Activated CD4-positive, alpha-beta T cell treated with anti-CD3 and anti-CD28 coated beads, Interleukin-2, amount 50 U/mL, for 24 hours (primary cell): Measurements from ENCODE around the gene SLC4A9.

ENCODE experiments used
- DNase-seq, 2 donors: peaks; one replicate each; pipeline ENCODE4 v3.0.0-alpha.2; 2020; ENCODE audit warnings: low read depth in 1 of 2, low spot score in 1 of 2

Gene SLC4A9

GRCh38 chr5:140360101-140360500 is at the start of gene SLC4A9:
TSS of gene SLC4A9 (plus strand) at chr5:140360194. CDS start at chr5:140360237, 43 bp downstream.
- DNase-seq = no peak

- DNase-seq = no peak
Observed at GRCh38 chr5:140310434-140310833, 49.6 kb upstream of the SLC4A9 start.

- DNase-seq = no peak
Observed at GRCh38 chr5:140311011-140311467, 49.0 kb upstream of the SLC4A9 start.

- DNase-seq = no peak
Observed at GRCh38 chr5:140312067-140312790, 47.8 kb upstream of the SLC4A9 start.

GRCh38 chr5:140312791-140313189 is 47.2 kb upstream of the SLC4A9 start:
- DNase-seq = no peak

GRCh38 chr5:140317859-140318258 is 42.1 kb upstream of the SLC4A9 start:
- DNase-seq = no peak

- DNase-seq = no peak
Observed at GRCh38 chr5:140318792-140319191, 41.2 kb upstream of the SLC4A9 start.

GRCh38 chr5:140319833-140320232 is 40.2 kb upstream of the SLC4A9 start:
- DNase-seq = no peak

GRCh38 chr5:140321796-140322195 is 38.2 kb upstream of the SLC4A9 start:
- DNase-seq = no peak

- no peak for DNase-seq
Observed at GRCh38 chr5:140322751-140323731, 37.0 kb upstream of the SLC4A9 start.

GRCh38 chr5:140324041-140324600 is 35.9 kb upstream of the SLC4A9 start:
- DNase-seq = no peak

- DNase-seq = no peak
Observed at GRCh38 chr5:140324617-140325241, 35.3 kb upstream of the SLC4A9 start.

GRCh38 chr5:140325486-140325885 is 34.5 kb upstream of the SLC4A9 start:
- no peak for DNase-seq

GRCh38 chr5:140327589-140327988 is 32.4 kb upstream of the SLC4A9 start:
- no peak for DNase-seq

GRCh38 chr5:140328036-140328764 is 31.8 kb upstream of the SLC4A9 start:
- no peak for DNase-seq

- no peak for DNase-seq
Observed at GRCh38 chr5:140329739-140330481, 30.1 kb upstream of the SLC4A9 start.

GRCh38 chr5:140331638-140332037 is 28.4 kb upstream of the SLC4A9 start:
- no peak for DNase-seq

GRCh38 chr5:140336388-140336787 is 23.6 kb upstream of the SLC4A9 start:
- DNase-seq = no peak

- no peak for DNase-seq
Observed at GRCh38 chr5:140337880-140338279, 22.1 kb upstream of the SLC4A9 start.

- no peak for DNase-seq
Observed at GRCh38 chr5:140338336-140338735, 21.7 kb upstream of the SLC4A9 start.
